H9 (cell line): ENCODE data around the gene TRERF1. TPM values are rescaled to one million over a fixed set of nuclear protein-coding genes. Genes with fewer than 3 reads are reported as not detected.

Experiments
- DNase-seq: peaks from one replicate; pipeline ENCODE4 v3.0.0-alpha.2; 2017
- H2AFZ ChIP-seq: one replicate; pipeline ENCODE4 v1.6.1; 2013; ENCODE audit warnings: mild to moderate bottlenecking, low read length, control low read depth, moderate library complexity
- H2AK5ac ChIP-seq: 2 replicates; pipeline ENCODE4 v1.6.1; 2013; ENCODE audit warnings: low read length, control low read depth, mixed read lengths; ENCODE audit not compliant: insufficient read length
- H2BK120ac ChIP-seq: one replicate; pipeline ENCODE4 v1.6.1; 2013; ENCODE audit warnings: low read depth, mild to moderate bottlenecking, low read length, control low read depth, inconsistent platforms; ENCODE audit not compliant: poor library complexity, severe bottlenecking
- H2BK12ac ChIP-seq: 2 replicates; pipeline ENCODE4 v1.6.1; 2013; ENCODE audit warnings: low read length, control low read depth, mixed read lengths, low read depth; ENCODE audit not compliant: insufficient read length
- H2BK15ac ChIP-seq: 2 replicates; pipeline ENCODE4 v1.6.1; 2013; ENCODE audit warnings: low read depth, low read length, control low read depth
- H2BK20ac ChIP-seq: one replicate; pipeline ENCODE4 v1.6.1; 2013; ENCODE audit warnings: low read depth, mild to moderate bottlenecking, low read length, control low read depth, inconsistent platforms; ENCODE audit not compliant: poor library complexity, severe bottlenecking
- H2BK5ac ChIP-seq: 2 replicates; pipeline ENCODE4 v1.6.1; 2013; ENCODE audit warnings: low read length, control low read depth, mixed read lengths; ENCODE audit not compliant: insufficient read length
- H3K14ac ChIP-seq: 2 replicates; pipeline ENCODE4 v1.6.1; 2013; ENCODE audit warnings: low read length, control low read depth; ENCODE audit not compliant: insufficient read depth
- H3K18ac ChIP-seq: 2 replicates; pipeline ENCODE4 v1.6.1; 2013; ENCODE audit warnings: low read depth, mild to moderate bottlenecking, mixed read lengths, low read length, control low read depth; ENCODE audit not compliant: insufficient read length
- H3K23ac ChIP-seq: 2 replicates; pipeline ENCODE4 v1.6.1; 2013; ENCODE audit warnings: low read length, control low read depth, mixed read lengths, low read depth; ENCODE audit not compliant: insufficient read length
- H3K23me2 ChIP-seq: 2 replicates; pipeline ENCODE4 v1.6.1; 2013; ENCODE audit warnings: low read depth, mild to moderate bottlenecking, mixed read lengths, low read length, control low read depth; ENCODE audit not compliant: insufficient read length, poor library complexity, severe bottlenecking
- H3K27ac ChIP-seq: 2 replicates; pipeline ENCODE4 v1.5.1; 2013; ENCODE audit warnings: low read length, control low read depth, mixed read lengths, low read depth; ENCODE audit not compliant: insufficient read length
- H3K27me3 ChIP-seq: 2 replicates; pipeline ENCODE4 v1.6.1; 2013; ENCODE audit warnings: low read length, control low read depth, inconsistent platforms; ENCODE audit not compliant: insufficient read depth
- H3K4ac ChIP-seq: 2 replicates; pipeline ENCODE4 v1.6.1; 2013; ENCODE audit warnings: low read depth, mild to moderate bottlenecking, control low read depth, inconsistent platforms, low read length, moderate library complexity
- H3K4me1 ChIP-seq: 2 replicates; pipeline ENCODE4 v1.6.1; 2013; ENCODE audit warnings: low read length, control low read depth, inconsistent platforms; ENCODE audit not compliant: insufficient read depth
- H3K4me2 ChIP-seq: 2 replicates; pipeline ENCODE4 v1.6.1; 2013; ENCODE audit warnings: low read length, control low read depth, mixed read lengths; ENCODE audit not compliant: insufficient read length, insufficient read depth
- H3K56ac ChIP-seq: 2 replicates; pipeline ENCODE4 v1.6.1; 2013; ENCODE audit warnings: low read depth, mild to moderate bottlenecking, mixed read lengths, low read length, control low read depth; ENCODE audit not compliant: insufficient read length
- H3K79me1 ChIP-seq: 2 replicates; pipeline ENCODE4 v1.6.1; 2013; ENCODE audit warnings: low read depth, mild to moderate bottlenecking, moderate library complexity, low read length, control low read depth, inconsistent platforms; ENCODE audit not compliant: insufficient read depth, poor library complexity, severe bottlenecking
- H3K79me2 ChIP-seq: 2 replicates; pipeline ENCODE4 v1.6.1; 2013; ENCODE audit warnings: low read length, control low read depth, inconsistent platforms; ENCODE audit not compliant: insufficient read depth
- H3K9ac ChIP-seq: 2 replicates; pipeline ENCODE4 v1.6.1; 2013; ENCODE audit warnings: low read length, control low read depth, mixed read lengths; ENCODE audit not compliant: insufficient read length; ENCODE audit errors: extremely low read depth
- H3K9me3 ChIP-seq: one replicate; pipeline ENCODE4 v1.6.1; 2013; ENCODE audit warnings: low read depth, low read length, inconsistent platforms; ENCODE audit not compliant: control insufficient read depth
- H3T11ph ChIP-seq: one replicate; pipeline ENCODE4 v1.6.1; 2013; ENCODE audit warnings: mild to moderate bottlenecking, low read length, control low read depth, inconsistent platforms
- H4K20me1 ChIP-seq: one replicate; pipeline ENCODE4 v1.6.1; 2013; ENCODE audit not compliant: control insufficient read depth, insufficient read length, insufficient read depth
- H4K5ac ChIP-seq: 2 replicates; pipeline ENCODE4 v1.6.1; 2013; ENCODE audit warnings: low read depth, mild to moderate bottlenecking, mixed read lengths, low read length, control low read depth; ENCODE audit not compliant: insufficient read length
- H4K8ac ChIP-seq: replicated peaks from 2 replicates; pipeline ENCODE4 v1.6.1; 2013; ENCODE audit warnings: low read length, control low read depth, mixed read lengths, low read depth; ENCODE audit not compliant: insufficient read length
- H4K91ac ChIP-seq: 2 replicates; pipeline ENCODE4 v1.6.1; 2013; ENCODE audit warnings: low read depth, mild to moderate bottlenecking, moderate library complexity, mixed read lengths, low read length, control low read depth; ENCODE audit not compliant: insufficient read length
- H3K27ac Mint-ChIP-seq, 3 experiments: 2 replicates in 2 of 3; 3 replicates in 1 of 3; pipeline ENCODE4 v1.8.0; 2020 to 2021; ENCODE audit warnings: mixed read lengths in 3 of 3, mild to moderate bottlenecking in 1 of 3, moderate library complexity in 1 of 3
- H3K27me3 Mint-ChIP-seq: 2 replicates; pipeline ENCODE4 v1.8.0; 2021; ENCODE audit warnings: low read depth, mild to moderate bottlenecking, moderate library complexity, mixed read lengths
- H3K36me3 Mint-ChIP-seq, 3 experiments: 2 replicates in 2 of 3; 3 replicates in 1 of 3; pipeline ENCODE4 v1.8.0; 2020 to 2021; ENCODE audit warnings: low read depth in 3 of 3, mixed read lengths in 3 of 3; ENCODE audit not compliant: insufficient read depth in 1 of 3
- H3K4me1 Mint-ChIP-seq, 2 experiments: 2 replicates each; pipeline ENCODE4 v1.8.0; 2020; ENCODE audit warnings: mixed read lengths in 2 of 2
- H3K4me3 Mint-ChIP-seq, 2 experiments: 2 replicates in 1 of 2; 3 replicates in 1 of 2; pipeline ENCODE4 v1.8.0; 2020 to 2021; ENCODE audit warnings: mild to moderate bottlenecking in 2 of 2, mixed read lengths in 2 of 2, moderate library complexity in 1 of 2
- H3K9me3 Mint-ChIP-seq, 2 experiments: 2 replicates in 1 of 2; 3 replicates in 1 of 2; pipeline ENCODE4 v1.8.0; 2020; ENCODE audit warnings: mild to moderate bottlenecking in 2 of 2, mixed read lengths in 2 of 2, moderate library complexity in 1 of 2
- WGBS: extraction: QIAGEN DNeasy Blood & Tissue Kit; methylation state at CpG from one replicate; pipeline ENCODE4 v1.1.7; 2013; ENCODE audit warnings: missing lambda C conversion rate, low lambda C conversion rate, mixed read lengths; ENCODE audit not compliant: insufficient read length; ENCODE audit errors: extremely low coverage; 5-methylcytosine and 5-hydroxymethylcytosine counted together
- total RNA-seq: library from RNA; stranded (reverse); gene quantifications from 2 replicates; pipeline ENCODE4 v1.2.1, GENCODE V29; 2021
- TF ChIP-seq, protein P1 (sequence below): fragments of 200-600 bp; sonication (generic); conservative IDR thresholded peaks from 3 replicates; pipeline ENCODE4 v1.8.0; 2021; ENCODE audit warnings: antibody characterized with exemption, mild to moderate bottlenecking

Gene TRERF1
- total RNA-seq, 1 experiment from 2014 or later, result 19.7 TPM

DNA sequence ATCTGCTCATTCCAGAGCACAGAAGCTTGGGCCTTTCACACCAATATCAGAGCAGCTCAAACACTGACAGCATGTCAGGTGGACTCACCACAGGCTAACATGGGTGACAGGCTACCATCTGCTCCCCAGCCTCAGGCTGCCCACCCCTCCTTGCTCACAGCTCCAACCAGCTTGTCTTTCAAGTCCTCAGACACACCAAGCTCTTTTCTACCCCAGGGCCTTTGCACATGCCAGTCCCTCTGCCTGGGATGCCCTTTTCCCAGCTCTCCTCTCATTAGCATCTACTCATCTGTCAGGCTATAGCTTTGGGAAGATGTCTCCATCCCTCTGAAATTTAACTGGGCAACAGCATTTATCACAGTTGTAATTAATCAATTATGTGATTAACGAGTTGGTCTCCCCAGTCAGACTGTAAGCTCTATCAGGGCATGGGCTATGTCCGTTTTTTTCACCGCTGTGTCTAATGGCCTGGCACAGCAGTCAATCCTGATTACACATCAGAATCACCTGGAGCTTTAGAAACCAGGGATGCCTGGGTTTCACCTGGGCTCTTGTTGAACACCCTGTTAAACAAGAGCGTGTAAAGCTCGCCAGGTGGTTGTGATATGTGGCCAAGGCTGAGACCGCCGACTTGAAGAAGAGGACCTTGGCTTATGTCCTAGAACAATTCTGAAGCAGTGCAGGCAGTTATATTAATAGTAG is 145.1 kb downstream of the TRERF1 start:
- Histone ChIP-seq H3K23ac (no peak overlapping the region), H3K14ac (no peak overlapping the region), H3K27me3 (no peaks in the 10 kb centered on the region), H3K23me2 (no peaks in the 10 kb centered on the region), H3T11ph (no peak overlapping the region), H3K18ac (no peak overlapping the region), H2BK15ac (no peak overlapping the region), H2BK12ac (no peak overlapping the region), H2BK120ac (no peak overlapping the region), H2BK5ac (no peak overlapping the region), H3K4me2 (no peak overlapping the region), H3K79me2 (peaks cover 2% of the 10 kb centered on the region; the same call in 1 of the 2 replicates), H3K9me3 (no peaks in the 10 kb centered on the region), H2BK20ac (no peak overlapping the region), H4K5ac (no peak overlapping the region), H2AFZ (no peak overlapping the region), H4K20me1 (peaks cover 2% of the 10 kb centered on the region), H4K91ac (no peak overlapping the region), H2AK5ac (no peak overlapping the region), H3K4me1 (0 out of 2 replicates have a peak, but pooled peaks cover 5% of the 10 kb centered on the region), H3K79me1 (no peaks in the 10 kb centered on the region), H3K9ac (no peak overlapping the region), H3K56ac (no peak overlapping the region), H4K8ac (no peak overlapping the region), H3K4ac (no peak overlapping the region), H3K27ac (no peak overlapping the region)
- Mint-ChIP-seq H3K9me3 (no peaks in the 10 kb centered on the region), H3K27ac (no peak overlapping the region), H3K4me3 (no peak overlapping the region), H3K4me1 (peaks cover 28 to 41% of the 10 kb centered on the region in 2 experiments), H3K27me3 (no peaks in the 10 kb centered on the region), H3K36me3 (peaks cover 0 to 4% (median 3%) of the 10 kb centered on the region in 3 experiments; a peak in 4 of 7 replicates)
- WGBS, result no CpG with 5 or more reads among the region's 7 CpGs
- TF ChIP-seq, protein P1, sequence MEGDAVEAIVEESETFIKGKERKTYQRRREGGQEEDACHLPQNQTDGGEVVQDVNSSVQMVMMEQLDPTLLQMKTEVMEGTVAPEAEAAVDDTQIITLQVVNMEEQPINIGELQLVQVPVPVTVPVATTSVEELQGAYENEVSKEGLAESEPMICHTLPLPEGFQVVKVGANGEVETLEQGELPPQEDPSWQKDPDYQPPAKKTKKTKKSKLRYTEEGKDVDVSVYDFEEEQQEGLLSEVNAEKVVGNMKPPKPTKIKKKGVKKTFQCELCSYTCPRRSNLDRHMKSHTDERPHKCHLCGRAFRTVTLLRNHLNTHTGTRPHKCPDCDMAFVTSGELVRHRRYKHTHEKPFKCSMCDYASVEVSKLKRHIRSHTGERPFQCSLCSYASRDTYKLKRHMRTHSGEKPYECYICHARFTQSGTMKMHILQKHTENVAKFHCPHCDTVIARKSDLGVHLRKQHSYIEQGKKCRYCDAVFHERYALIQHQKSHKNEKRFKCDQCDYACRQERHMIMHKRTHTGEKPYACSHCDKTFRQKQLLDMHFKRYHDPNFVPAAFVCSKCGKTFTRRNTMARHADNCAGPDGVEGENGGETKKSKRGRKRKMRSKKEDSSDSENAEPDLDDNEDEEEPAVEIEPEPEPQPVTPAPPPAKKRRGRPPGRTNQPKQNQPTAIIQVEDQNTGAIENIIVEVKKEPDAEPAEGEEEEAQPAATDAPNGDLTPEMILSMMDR, result no peak
- no peak for DNase-seq
